ENCODE measurements around the gene P2RY12.

The P2RY12 gene

GRCh38 chr3:151430821-151431484, 46.4 kb upstream of the P2RY12 start:
- Histone ChIP-seq H3K79me2 (ENCODE audit: insufficient read depth, low read length) (no peaks in the 10 kb centered on the region), H3K27me3 (ENCODE audit: insufficient read depth, low read length, poor library complexity) (no peaks in the 10 kb centered on the region), H4K20me1 (ENCODE audit: insufficient read depth, low read length) (no peaks in the 10 kb centered on the region), H3K9me3 (ENCODE audit: insufficient read depth, low read length, severe bottlenecking) (no peaks in the 10 kb centered on the region), H2AFZ (ENCODE audit: low read depth, low read length) (no peak overlapping the region), H3K36me3 (ENCODE audit: insufficient read depth, low read length) (peaks cover 4% of the 10 kb centered on the region; the same call in 1 of the 2 replicates), H3K4me2 (ENCODE audit: insufficient read depth, low read length) (no peak overlapping the region), H3K9ac (ENCODE audit: low read depth, low read length) (no peak overlapping the region), H3K27ac (ENCODE audit: low read length) (no peak overlapping the region), H3K4me3 (ENCODE audit: low read depth in 1 of 2, low read length in 2 of 2) (no peak overlapping the region), H3K4me1 (ENCODE audit: insufficient read depth, low read length) (no peaks in the 10 kb centered on the region; the same call in 1 of the 2 replicates)
- no peak for ATAC-seq (ENCODE audit: insufficient read depth, low read depth)
- TF ChIP-seq CTCF (IDR thresholded peaks at IDR 0.05; ENCODE audit: borderline replicate concordance, extremely low read depth, low read length, poor library complexity, severe bottlenecking), result no peak
- no peak for TF ChIP-seq EZH2 (IDR thresholded peaks at IDR 0.05; ENCODE audit: borderline replicate concordance, low read depth, low read length, severe bottlenecking)
- no peak for DNase-seq

- Histone ChIP-seq H3K4me2 (ENCODE audit: insufficient read depth, low read length) (no peak overlapping the region), H2AFZ (ENCODE audit: low read depth, low read length) (no peak overlapping the region), H3K4me1 (ENCODE audit: insufficient read depth, low read length) (no peaks in the 10 kb centered on the region; the same call in 1 of the 2 replicates), H3K27me3 (ENCODE audit: insufficient read depth, low read length, poor library complexity) (no peaks in the 10 kb centered on the region), H3K36me3 (ENCODE audit: insufficient read depth, low read length) (peaks cover 4% of the 10 kb centered on the region; the same call in 1 of the 2 replicates), H3K79me2 (ENCODE audit: insufficient read depth, low read length) (no peaks in the 10 kb centered on the region), H3K4me3 (ENCODE audit: low read depth in 1 of 2, low read length in 2 of 2) (no peak overlapping the region), H3K9me3 (ENCODE audit: insufficient read depth, low read length, severe bottlenecking) (no peaks in the 10 kb centered on the region), H4K20me1 (ENCODE audit: insufficient read depth, low read length) (no peaks in the 10 kb centered on the region), H3K9ac (ENCODE audit: low read depth, low read length) (no peak overlapping the region), H3K27ac (ENCODE audit: low read length) (no peak overlapping the region)
- TF ChIP-seq EZH2 (IDR thresholded peaks at IDR 0.05; ENCODE audit: borderline replicate concordance, low read depth, low read length, severe bottlenecking) (no peak), CTCF (IDR thresholded peaks at IDR 0.05; ENCODE audit: borderline replicate concordance, extremely low read depth, low read length, poor library complexity, severe bottlenecking) (no peak)
- ATAC-seq (ENCODE audit: insufficient read depth, low read depth) (no peak), DNase-seq (no peak)
Measured at GRCh38 chr3:151428386-151428785, 43.8 kb upstream of the P2RY12 start.

GRCh38 chr3:151426341-151426657, 41.7 kb upstream of the P2RY12 start:
- H3K4me2 ChIP-seq (ENCODE audit: insufficient read depth, low read length), result no peak overlapping the region
- H3K4me3 ChIP-seq (ENCODE audit: low read depth in 1 of 2, low read length in 2 of 2), result no peak overlapping the region
- peaks cover 3% of the 10 kb centered on the region; the same call in 1 of the 2 replicates for H3K4me1 ChIP-seq (ENCODE audit: insufficient read depth, low read length)
- H3K27ac ChIP-seq (ENCODE audit: low read length), result no peak overlapping the region
- no peaks in the 10 kb centered on the region for H3K79me2 ChIP-seq (ENCODE audit: insufficient read depth, low read length)
- ATAC-seq (ENCODE audit: insufficient read depth, low read depth), result 0 out of 3 replicates have a peak, but pooled peaks have one; percentile 19
- H3K9ac ChIP-seq (ENCODE audit: low read depth, low read length), result no peak overlapping the region
- H2AFZ ChIP-seq (ENCODE audit: low read depth, low read length), result no peak overlapping the region
- no peaks in the 10 kb centered on the region for H3K9me3 ChIP-seq (ENCODE audit: insufficient read depth, low read length, severe bottlenecking)
- no peaks in the 10 kb centered on the region for H3K27me3 ChIP-seq (ENCODE audit: insufficient read depth, low read length, poor library complexity)
- DNase-seq, result no peak
- no peaks in the 10 kb centered on the region for H4K20me1 ChIP-seq (ENCODE audit: insufficient read depth, low read length)
- peaks cover 4% of the 10 kb centered on the region; the same call in 1 of the 2 replicates for H3K36me3 ChIP-seq (ENCODE audit: insufficient read depth, low read length)
- TF ChIP-seq CTCF (IDR thresholded peaks at IDR 0.05; ENCODE audit: borderline replicate concordance, extremely low read depth, low read length, poor library complexity, severe bottlenecking) (peak; percentile 22), EZH2 (IDR thresholded peaks at IDR 0.05; ENCODE audit: borderline replicate concordance, low read depth, low read length, severe bottlenecking) (no peak)

Measured in DND-41 (cell line).